Kidney (tissue), 14 donors: ENCODE results near the gene CALY. TPM values are rescaled to one million over a fixed set of nuclear protein-coding genes. Genes with fewer than 3 reads are reported as not detected.

Experiments used
- DNase-seq, 5 donors: peaks; one replicate each; pipeline ENCODE4 v3.0.0-alpha.2; 2013 to 2020
- FAIRE-seq: peaks from 2 replicates; lab custom pipeline; 2012; peaks lifted over from hg19 to GRCh38; lab: Jason Lieb, UNC
- H3K27ac ChIP-seq, 2 donors: one replicate each; pipeline ENCODE4 v1.7.0; 2013; ENCODE audit warnings: low read depth in 2 of 2, low read length in 2 of 2, inconsistent platforms in 1 of 2
- H3K27me3 ChIP-seq: one replicate; pipeline ENCODE4 v1.7.1; 2013; ENCODE audit warnings: low read length, inconsistent platforms; ENCODE audit not compliant: control insufficient read depth, insufficient read depth
- H3K36me3 ChIP-seq, 3 donors: one replicate each; pipeline versions ENCODE4 v1.7.0 to v1.7.1; 2013; ENCODE audit warnings: low read length in 3 of 3, control low read depth in 1 of 3, inconsistent platforms in 1 of 3; ENCODE audit not compliant: insufficient read depth in 3 of 3, control insufficient read depth in 2 of 3
- H3K4me1 ChIP-seq, 3 donors: one replicate each; pipeline versions ENCODE4 v1.7.0 to v1.7.1; 2013; ENCODE audit warnings: low read length in 3 of 3, inconsistent platforms in 1 of 3, low read depth in 1 of 3; ENCODE audit not compliant: control insufficient read depth in 2 of 3, insufficient read depth in 2 of 3
- H3K4me3 ChIP-seq, 3 donors: one replicate each; pipeline versions ENCODE4 v1.7.0 to v1.8.1; 2013; ENCODE audit warnings: low read length in 3 of 3, control low read depth in 1 of 3, inconsistent platforms in 1 of 3
- H3K9ac ChIP-seq, 3 donors: one replicate each; pipeline versions ENCODE4 v1.7.0 to v1.7.1; 2013; ENCODE audit warnings: low read length in 3 of 3, control low read depth in 1 of 3, inconsistent platforms in 1 of 3
- H3K9me3 ChIP-seq, 3 donors: one replicate each; pipeline versions ENCODE4 v1.7.0 to v1.7.1; 2013; ENCODE audit warnings: low read length in 3 of 3, control low read depth in 1 of 3, inconsistent platforms in 1 of 3; ENCODE audit not compliant: control insufficient read depth in 2 of 3, insufficient read depth in 1 of 3
- CTCF ChIP-seq: IDR thresholded peaks from 3 replicates; pipeline ENCODE4 v1.5.1; 2012; ENCODE audit warnings: mild to moderate bottlenecking, moderate library complexity, borderline replicate concordance; ENCODE audit not compliant: insufficient read depth; ENCODE audit errors: extremely low read depth
- intact Hi-C: fragments of 100-400 bp; cut with DNase I; formaldehyde crosslinking; loops from one replicate; pipeline ENCODE4 v1.11.1; 2022
- polyA plus RNA-seq: library from polyadenylated mRNA; stranded (reverse); fragments of 350-450 nt; fragmentation: Illumina TruSeq; extraction: RNeasy Lipid Tissue Mini Kit (QIAGEN cat#74804); gene quantifications from one replicate; pipeline ENCODE4 v1.2.3, GENCODE V29; 2014; ENCODE audit warnings: low read depth, low replicate concordance; ENCODE audit not compliant: insufficient read depth
- total RNA-seq: library from RNA; stranded (reverse); fragmentation: NEBNext Ultra II Directional; extraction: Animal tissue kit (Norgen Biotek cat#: 25700); gene quantifications from one replicate; pipeline ENCODE4 v1.2.1, GENCODE V29; 2021
- donor health status: control.
- donor health status: control.
- donor health status: control.
- donor health status: control.
- donor health status: control.
- donor health status: DM: yes; HTN: yes; CAD: no.
- donor health status: Normal renal cell carcinoma (clear cell type).

Gene CALY
- total and polyA plus RNA-seq, 2 donors from 2014 or later: 0.41 to 0.54 TPM

GRCh38 chr10:133327651-133328357, 8.9 kb downstream of the CALY start:
- Histone ChIP-seq H3K27ac (no peak overlapping the region), H3K4me3 (no peak overlapping the region), H3K36me3 (no peaks in the 10 kb centered on the region), H3K4me1 (peaks cover 0 to 9% (median 0%) of the 10 kb centered on the region in 3 donors), H3K9ac (no peak overlapping the region), H3K9me3 (no peaks in the 10 kb centered on the region), H3K27me3 (peaks cover 34% of the 10 kb centered on the region)
- FAIRE-seq (no peak), DNase-seq (peak in 2 of 5 donors; percentile 43 to 62)
- TF ChIP-seq CTCF: no peak
- intact Hi-C loops: no loop called here

- H3K9me3 ChIP-seq: no peaks in the 10 kb centered on the region
- H3K4me3 ChIP-seq: no peak overlapping the region
- peaks cover 28% of the 10 kb centered on the region for H3K27me3 ChIP-seq
- no peak for TF ChIP-seq CTCF
- H3K9ac ChIP-seq: no peak overlapping the region
- H3K4me1 ChIP-seq: peaks cover 0 to 9% (median 0%) of the 10 kb centered on the region in 3 donors
- intact Hi-C loops: no loop called here
- H3K36me3 ChIP-seq: no peaks in the 10 kb centered on the region
- FAIRE-seq (no peak), DNase-seq (peak in 2 of 5 donors; percentile 69 to 77)
- H3K27ac ChIP-seq: no peak overlapping the region
Measured at GRCh38 chr10:133326745-133327650, 9.7 kb downstream of the CALY start.

- Histone ChIP-seq H3K4me1 (peaks cover 0 to 9% (median 0%) of the 10 kb centered on the region in 3 donors), H3K9me3 (no peaks in the 10 kb centered on the region), H3K36me3 (no peaks in the 10 kb centered on the region), H3K27ac (no peak overlapping the region), H3K9ac (no peak overlapping the region), H3K4me3 (no peak overlapping the region), H3K27me3 (peaks cover 26% of the 10 kb centered on the region)
- FAIRE-seq (no peak), DNase-seq (peak in 1 of 5 donors; percentile 63)
- intact Hi-C loops: no loop called here
- TF ChIP-seq CTCF: no peak
Measured at GRCh38 chr10:133326223-133326551, 10.5 kb downstream of the CALY start.
